Stimulated activated CD4-positive, alpha-beta T cell treated with anti-CD3 and anti-CD28 coated beads, TNF-alpha, amount 100 ng/mL, for 48 hours (primary cell): Measurements from ENCODE around the gene CDC42BPG.

Experiments used
- DNase-seq, 3 donors: peaks; one replicate each; pipeline ENCODE4 v3.0.0-alpha.2; 2020; ENCODE audit warnings: low read depth in 3 of 3

The CDC42BPG gene, protein sequence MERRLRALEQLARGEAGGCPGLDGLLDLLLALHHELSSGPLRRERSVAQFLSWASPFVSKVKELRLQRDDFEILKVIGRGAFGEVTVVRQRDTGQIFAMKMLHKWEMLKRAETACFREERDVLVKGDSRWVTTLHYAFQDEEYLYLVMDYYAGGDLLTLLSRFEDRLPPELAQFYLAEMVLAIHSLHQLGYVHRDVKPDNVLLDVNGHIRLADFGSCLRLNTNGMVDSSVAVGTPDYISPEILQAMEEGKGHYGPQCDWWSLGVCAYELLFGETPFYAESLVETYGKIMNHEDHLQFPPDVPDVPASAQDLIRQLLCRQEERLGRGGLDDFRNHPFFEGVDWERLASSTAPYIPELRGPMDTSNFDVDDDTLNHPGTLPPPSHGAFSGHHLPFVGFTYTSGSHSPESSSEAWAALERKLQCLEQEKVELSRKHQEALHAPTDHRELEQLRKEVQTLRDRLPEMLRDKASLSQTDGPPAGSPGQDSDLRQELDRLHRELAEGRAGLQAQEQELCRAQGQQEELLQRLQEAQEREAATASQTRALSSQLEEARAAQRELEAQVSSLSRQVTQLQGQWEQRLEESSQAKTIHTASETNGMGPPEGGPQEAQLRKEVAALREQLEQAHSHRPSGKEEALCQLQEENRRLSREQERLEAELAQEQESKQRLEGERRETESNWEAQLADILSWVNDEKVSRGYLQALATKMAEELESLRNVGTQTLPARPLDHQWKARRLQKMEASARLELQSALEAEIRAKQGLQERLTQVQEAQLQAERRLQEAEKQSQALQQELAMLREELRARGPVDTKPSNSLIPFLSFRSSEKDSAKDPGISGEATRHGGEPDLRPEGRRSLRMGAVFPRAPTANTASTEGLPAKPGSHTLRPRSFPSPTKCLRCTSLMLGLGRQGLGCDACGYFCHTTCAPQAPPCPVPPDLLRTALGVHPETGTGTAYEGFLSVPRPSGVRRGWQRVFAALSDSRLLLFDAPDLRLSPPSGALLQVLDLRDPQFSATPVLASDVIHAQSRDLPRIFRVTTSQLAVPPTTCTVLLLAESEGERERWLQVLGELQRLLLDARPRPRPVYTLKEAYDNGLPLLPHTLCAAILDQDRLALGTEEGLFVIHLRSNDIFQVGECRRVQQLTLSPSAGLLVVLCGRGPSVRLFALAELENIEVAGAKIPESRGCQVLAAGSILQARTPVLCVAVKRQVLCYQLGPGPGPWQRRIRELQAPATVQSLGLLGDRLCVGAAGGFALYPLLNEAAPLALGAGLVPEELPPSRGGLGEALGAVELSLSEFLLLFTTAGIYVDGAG (N-terminal part only)

GRCh38 chr11:64844330-64845128, at the start of gene CDC42BPG:
Gene CDC42BPG, minus strand, starts transcription at chr11:64844653. Its CDS starts 84 bp downstream, at chr11:64844569.
- DNase-seq: no peak

GRCh38 chr11:64893194-64894069, 49.0 kb upstream of the CDC42BPG start:
- DNase-seq: no peak

GRCh38 chr11:64892838-64893193, 48.4 kb upstream of the CDC42BPG start:
- DNase-seq: no peak

GRCh38 chr11:64892411-64892831, 48.0 kb upstream of the CDC42BPG start:
- no peak for DNase-seq

DNA sequence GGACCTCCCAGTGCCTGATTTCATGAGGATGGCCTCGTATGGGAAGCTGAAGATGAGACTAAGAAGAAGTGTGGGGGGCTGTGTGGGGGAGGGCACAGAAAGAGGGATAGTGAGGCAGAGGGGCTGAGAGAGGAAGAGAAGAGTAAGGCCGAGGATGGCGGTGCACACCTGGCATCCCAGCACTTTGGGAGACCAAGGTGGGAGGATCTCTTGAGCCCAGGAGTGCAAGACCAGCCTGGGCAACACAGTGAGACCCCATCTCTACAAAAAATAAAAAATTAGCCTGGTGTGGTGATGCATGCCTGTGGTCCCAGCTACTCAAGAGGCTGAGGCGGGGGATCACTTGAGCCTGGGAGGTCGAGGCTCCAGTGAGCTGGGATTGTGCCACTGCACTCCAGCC, 47.4 kb upstream of the CDC42BPG start:
- DNase-seq: no peak

GRCh38 chr11:64891215-64891848, 46.9 kb upstream of the CDC42BPG start:
- no peak for DNase-seq

- no peak for DNase-seq
Measured at GRCh38 chr11:64890522-64890939, 46.1 kb upstream of the CDC42BPG start.

DNA sequence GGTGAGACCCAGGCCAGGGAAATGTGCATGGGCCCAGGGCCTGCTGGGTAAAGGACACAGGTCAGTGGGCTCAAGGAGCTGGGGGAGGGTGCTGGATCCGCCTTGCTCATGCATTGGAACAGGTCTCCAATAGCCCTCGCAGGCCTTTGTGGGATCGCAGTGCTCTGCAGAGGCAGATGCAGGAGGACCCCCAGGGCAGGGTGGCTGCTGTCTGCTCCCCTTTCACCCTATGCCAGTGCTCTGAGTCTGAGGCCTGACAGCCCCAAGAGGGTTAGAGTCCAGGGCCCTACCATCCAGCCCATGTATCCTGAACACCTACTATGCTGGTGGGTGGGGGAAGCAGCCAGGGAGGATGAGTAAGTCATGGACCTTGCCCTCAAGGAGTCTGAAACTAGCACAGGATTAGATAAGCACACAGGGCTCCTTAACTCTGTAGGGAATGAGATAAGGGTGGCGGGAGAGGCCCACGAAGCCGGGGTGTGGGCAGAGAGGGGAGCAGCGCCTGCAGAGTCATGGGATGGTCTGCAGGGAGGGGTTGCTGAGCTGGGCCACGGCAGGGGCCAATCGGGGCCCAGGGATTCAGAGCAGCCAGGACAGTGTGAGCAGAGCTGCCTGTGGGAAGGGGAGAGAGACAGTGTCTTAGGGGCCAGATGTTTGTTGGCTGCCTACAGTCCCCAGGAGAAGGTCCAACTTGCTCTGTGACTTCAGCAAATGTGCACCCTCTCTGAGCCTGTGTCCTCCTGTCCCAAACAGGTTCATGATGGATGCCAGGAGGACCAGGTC, 44.5 kb upstream of the CDC42BPG start:
- DNase-seq: no peak

GRCh38 chr11:64888406-64888728, 43.9 kb upstream of the CDC42BPG start:
- DNase-seq: no peak

DNA sequence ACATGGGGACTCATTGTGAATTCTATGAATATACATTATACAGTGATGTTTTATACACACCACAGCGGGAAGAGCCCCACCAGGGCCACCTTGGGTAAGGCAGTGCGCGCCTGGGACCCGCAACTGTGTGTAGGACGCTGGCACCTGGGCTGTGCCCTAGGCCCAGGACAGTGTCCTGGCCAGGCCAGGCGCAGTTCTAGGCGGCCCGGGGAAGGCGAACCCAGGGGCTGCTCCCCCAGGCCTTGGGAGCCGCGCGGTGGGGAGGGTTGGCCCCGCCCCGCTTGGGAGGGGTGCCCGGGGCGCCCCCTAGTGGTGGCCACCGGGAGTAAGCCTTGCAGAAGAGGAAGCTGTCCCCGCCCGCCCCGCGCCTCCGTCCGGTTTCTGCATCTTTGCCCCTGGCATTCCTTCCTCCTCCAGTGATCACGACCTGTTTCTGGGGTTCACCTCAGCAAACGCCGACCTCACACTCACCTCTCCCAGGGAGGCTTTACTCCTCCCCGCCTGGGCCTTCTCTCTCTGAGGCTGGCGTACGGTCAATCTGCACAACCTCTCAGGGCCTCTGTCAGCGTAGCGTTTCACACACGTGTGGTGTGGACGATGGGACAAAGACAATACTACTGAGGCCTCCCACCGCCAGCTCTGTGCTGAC, 43.4 kb upstream of the CDC42BPG start:
- DNase-seq: peak; percentile 74 to 87 (median 79)

- DNase-seq: no peak
Measured at GRCh38 chr11:64887234-64887756, 42.8 kb upstream of the CDC42BPG start.

GRCh38 chr11:64885367-64886286, 41.2 kb upstream of the CDC42BPG start:
- no peak for DNase-seq

DNA sequence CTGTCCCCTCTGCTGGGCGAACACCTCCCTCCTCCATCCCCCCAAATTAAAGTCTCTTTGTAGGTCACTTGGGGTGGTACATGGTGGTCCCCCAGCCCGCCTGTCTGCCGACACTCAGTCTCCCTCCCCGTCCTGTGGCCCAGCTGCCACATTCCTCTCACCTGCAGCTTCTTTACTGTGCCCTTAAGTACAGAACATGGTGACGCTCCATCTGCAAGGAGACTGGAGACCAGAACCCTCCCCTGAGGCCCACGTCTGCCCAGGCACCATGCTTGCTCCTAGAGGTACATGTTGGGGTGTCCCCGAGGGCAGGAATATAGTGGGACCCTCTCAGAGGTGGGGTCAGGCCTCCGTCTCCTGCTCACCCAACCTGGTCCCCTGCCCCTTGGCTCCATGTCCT, 39.6 kb upstream of the CDC42BPG start:
- no peak for DNase-seq

DNA sequence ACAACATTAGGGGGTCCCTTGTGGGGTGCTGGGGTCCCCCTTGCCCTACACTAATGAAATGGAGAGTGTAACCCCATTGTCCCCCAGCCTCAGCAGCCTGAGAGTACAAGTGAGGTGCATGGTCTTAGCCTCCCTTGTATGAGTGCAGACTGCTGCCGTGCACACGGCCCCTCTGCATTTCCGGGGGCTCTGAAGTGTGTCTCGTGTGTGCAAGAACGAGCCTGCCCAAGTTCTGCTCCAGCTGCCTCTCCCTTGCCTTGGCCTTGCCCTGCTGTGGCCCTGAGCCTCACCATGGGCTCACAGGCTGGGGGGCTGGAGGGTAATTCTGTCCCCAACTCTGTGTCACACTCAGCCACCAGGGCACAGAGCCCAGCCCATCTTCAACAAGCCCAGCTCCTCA, 39.1 kb upstream of the CDC42BPG start:
- DNase-seq: no peak

DNA sequence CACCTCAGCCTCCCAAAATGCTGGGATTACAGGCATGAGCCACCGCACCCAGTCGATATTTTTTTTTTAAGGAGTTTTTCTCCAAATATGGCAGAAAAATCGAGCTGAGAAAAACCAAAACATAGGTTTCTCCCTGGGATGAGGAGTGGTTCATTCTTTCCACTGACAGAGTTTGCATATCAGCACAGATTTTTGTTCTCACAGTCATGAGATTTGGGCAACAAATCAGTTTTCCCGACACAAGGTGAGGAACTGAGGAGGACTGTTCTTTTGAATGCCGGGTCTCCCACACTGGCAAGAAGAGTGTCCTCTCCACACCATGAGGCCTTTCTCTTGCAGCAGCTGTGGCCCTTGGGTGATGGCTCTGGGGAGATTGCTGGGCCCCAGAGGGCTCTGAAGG, 37.8 kb upstream of the CDC42BPG start:
- no peak for DNase-seq

DNA sequence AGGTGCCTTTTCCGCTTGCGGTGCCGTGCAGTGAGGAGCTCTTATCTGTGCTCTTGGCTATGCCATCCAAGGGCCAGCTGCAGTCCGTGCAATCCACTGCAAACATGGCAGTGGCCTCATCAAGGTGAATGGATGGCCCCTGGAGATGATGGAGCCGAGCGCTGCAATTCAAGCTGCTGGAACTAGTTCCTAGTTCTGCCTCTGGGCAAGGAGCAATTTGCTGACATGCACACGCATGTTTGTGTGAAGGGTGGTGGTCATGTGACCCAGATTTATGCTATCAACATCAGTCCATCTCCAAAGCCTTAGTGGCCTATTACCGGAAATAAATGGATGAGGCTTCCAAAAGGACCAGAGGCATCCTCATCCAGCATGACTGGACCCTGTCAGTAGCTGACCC, 37.0 kb upstream of the CDC42BPG start:
- no peak for DNase-seq
